NCI-H345 (cell line): ENCODE results near the gene DHX32.
"Not testable (repeated sequence)": the region's sequence is repeated elsewhere in the genome, so short reads cannot be mapped to it uniquely, and the experiment has no call there.

Source experiments
- DNase-seq: peaks from one replicate; lab custom pipeline; 2025; lab: John Stamatoyannopoulos, UW

Gene DHX32

GRCh38 chr10:125896088-125896934 is 15.2 kb upstream of the DHX32 start, which contains the start of gene FANK1:
FANK1 (plus strand) TSS chr10:125896564; CDS start chr10:125896643, 79 bp downstream.
- peak; percentile 61 for DNase-seq

GRCh38 chr10:125895130-125896087 is 14.3 kb upstream of the DHX32 start:
- DNase-seq: peak; percentile 24

- not testable (repeated sequence) for DNase-seq
Measured at GRCh38 chr10:125894176-125894575, 13.1 kb upstream of the DHX32 start.

- not testable (repeated sequence) for DNase-seq
Measured at GRCh38 chr10:125892402-125892801, 11.3 kb upstream of the DHX32 start.

- DNase-seq: not testable (repeated sequence)
Measured at GRCh38 chr10:125889441-125889840, 8.3 kb upstream of the DHX32 start.

GRCh38 chr10:125886914-125887512 is 5.9 kb upstream of the DHX32 start:
- no peak for DNase-seq

DNA sequence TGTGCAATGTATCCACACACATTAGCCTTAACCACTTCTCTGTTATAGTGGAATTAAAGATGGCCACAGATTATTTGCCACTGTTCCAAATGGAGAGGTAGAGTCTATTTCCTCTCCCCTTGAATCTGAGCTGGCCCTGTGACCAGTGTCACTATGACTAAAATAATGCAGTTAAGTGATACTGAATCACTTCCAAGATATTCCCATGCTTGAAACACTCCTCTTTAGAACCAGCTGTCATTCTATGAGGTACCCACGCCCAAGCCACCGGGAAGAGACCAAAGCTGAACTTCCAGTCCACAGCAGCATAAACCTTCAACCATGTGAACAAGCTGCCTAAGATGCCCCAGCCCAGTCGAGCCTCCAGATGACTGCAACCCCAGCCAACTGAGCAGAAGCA is 2.1 kb upstream of the DHX32 start:
- no peak for DNase-seq

GRCh38 chr10:125882596-125882995 is 1.5 kb upstream of the DHX32 start:
- no peak for DNase-seq

DNA sequence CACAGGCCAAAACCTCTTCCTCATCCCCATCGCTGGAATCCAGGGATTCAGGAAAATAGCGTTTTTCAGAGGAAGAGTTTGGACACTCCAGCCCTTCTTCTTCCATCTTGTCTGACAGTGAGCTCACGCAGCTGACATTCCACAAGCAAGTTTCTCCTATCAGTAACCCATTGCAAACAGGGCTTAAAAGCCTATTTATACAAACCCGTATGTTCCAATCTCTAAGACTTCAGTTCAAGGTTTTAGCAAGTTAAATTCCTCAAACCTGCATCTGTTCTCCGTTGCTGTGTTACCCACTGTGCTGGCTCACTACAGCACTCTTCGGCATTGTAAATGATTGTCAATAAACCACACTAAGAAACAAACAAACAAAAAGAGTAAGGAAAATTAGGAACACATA is 373 bp downstream of the DHX32 start:
- DNase-seq: no peak

DNA sequence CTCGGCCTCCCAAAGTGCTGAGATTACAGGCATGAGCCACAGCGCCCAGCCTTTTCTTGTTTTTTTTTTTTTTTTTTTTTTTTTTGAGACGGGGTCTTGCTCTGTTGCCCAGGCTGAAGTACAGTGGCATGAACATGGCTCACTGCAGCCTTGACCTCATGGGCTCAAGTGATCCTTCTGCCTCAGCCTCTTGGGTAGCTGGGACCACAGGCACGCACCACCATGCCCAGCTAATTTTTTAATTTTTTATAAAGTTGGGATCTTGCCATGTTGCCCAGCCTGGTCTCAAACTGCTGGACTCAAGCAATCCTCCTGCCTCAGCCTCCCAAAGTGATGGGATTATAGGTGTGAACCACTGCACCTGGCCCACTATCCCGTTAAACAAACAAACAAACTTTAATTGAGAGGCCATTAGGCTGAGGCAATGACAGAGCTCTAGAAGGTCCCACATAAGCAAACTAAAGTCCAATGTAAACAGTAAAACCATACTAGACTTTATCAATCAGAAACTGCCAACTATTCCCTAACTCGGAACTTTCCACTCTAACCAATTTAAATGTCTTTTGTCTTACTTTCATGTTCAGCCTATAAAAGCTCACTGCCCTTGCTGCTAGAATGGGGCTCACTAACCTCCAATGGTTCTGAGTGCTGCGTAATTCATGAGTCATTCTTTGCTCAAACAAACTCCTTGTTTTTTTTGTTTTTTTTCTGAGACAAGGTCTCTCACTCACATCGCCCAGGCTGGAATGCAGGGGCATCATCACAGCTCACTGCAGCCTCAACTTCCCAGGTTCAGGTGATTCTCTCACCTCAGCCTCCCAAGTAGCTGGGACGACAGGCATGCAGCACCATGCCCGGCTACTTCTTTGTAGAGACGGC is 1.9 kb downstream of the DHX32 start:
- DNase-seq: no peak

- no peak for DNase-seq
Measured at GRCh38 chr10:125871338-125871737, 9.8 kb downstream of the DHX32 start.

DNA sequence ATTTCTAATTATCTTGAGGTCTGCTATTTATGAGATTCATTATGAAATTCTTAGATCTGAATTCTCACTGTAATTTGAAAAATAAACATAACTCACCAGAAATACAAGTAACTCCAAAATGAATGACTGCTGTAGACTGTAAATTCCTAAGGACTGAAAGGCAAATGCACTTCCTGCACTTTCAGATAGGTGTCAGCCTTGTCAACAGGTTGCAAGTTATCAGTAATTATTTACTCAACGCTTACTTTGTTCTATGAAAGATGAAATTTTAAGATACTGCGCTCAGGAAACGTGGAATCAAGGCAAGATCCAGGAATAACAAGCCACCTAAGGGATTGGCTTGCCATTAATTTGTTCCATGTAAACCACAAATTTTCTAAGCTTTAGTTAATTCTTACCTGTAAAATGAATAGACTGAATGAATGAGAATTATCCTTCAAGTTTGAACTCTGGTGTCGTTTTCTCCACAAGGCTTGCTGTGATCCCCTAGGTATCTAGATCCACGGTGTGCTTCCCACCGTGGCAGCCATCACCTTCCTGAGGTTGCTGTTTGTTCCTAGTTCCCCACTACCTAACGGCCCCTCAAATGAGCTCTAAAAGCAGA is 12.6 kb downstream of the DHX32 start:
- peak; percentile 7 for DNase-seq

GRCh38 chr10:125866421-125867029 is 14.6 kb downstream of the DHX32 start:
- no peak for DNase-seq

DNA sequence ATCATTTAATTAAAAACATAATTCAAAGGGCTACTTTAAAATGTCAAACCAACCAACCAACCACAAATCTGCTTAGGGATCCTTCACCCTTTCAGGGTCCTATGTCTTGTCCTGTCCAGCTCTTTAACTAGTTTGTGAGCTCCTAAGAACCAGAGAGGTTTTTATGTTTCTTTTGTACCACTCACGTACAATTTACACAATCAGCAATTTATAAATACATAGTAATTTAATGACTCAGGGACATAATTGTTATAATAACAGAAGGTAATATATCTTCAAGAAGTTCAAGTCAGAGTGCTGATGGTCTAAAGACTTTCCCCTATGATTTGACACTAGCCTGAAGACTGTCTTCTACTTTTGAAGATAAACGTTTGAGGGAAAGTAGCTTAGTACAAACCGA is 16.0 kb downstream of the DHX32 start:
- DNase-seq: no peak

GRCh38 chr10:125859128-125859817 is 21.8 kb downstream of the DHX32 start:
- DNase-seq: peak; percentile 61

- DNase-seq: no peak
Measured at GRCh38 chr10:125857185-125857760, 23.8 kb downstream of the DHX32 start.

DNA sequence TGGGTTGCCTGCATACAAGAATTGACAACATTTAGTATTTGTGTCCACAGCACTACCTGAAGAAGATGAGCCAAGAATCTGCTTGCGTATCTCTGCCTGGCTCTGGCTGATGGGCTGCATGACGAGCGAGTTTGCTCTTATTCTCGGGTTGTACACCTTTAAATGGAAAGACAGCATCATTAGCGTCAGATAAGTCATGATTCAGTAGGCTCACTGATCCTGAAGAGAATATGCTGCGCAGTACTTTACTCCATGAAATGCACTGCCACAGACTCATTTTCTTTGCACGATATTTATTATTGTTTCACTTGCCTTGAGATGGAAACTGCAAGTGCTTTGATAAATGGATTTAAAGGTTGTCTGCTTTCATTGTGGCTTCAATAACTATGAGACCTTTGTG is 28.6 kb downstream of the DHX32 start:
- DNase-seq: no peak

GRCh38 chr10:125850766-125851731 is 30.0 kb downstream of the DHX32 start:
- DNase-seq: no peak
